Measurements from ENCODE around the gene CLPTM1.
"Not testable (repeated sequence)": the region's sequence is repeated elsewhere in the genome, so short reads cannot be mapped to it uniquely, and the experiment has no call there.

CLPTM1 gene

DNA sequence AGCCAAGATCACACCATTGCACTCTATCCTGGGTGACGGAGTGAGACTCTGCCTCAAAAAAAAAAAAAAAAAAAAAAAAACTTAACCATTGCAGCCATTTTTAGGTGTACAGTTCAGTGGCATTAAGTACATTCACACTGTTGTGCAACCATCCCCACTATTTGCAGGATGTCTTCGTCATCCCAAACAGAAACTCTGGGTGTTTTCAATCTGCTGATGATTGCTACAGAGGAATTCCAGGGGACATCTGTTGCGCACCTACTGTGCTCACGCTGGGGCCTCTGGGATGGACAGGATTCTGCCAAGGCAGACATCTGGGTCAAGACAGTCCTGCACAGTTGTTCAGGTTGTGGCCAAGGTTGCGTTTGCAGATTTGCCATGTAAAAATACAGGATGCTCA, 15.5 kb upstream of the CLPTM1 start:
- DNase-seq (ENCODE audit: low read depth in 1 of 2, low spot score in 1 of 2), result no peak

DNA sequence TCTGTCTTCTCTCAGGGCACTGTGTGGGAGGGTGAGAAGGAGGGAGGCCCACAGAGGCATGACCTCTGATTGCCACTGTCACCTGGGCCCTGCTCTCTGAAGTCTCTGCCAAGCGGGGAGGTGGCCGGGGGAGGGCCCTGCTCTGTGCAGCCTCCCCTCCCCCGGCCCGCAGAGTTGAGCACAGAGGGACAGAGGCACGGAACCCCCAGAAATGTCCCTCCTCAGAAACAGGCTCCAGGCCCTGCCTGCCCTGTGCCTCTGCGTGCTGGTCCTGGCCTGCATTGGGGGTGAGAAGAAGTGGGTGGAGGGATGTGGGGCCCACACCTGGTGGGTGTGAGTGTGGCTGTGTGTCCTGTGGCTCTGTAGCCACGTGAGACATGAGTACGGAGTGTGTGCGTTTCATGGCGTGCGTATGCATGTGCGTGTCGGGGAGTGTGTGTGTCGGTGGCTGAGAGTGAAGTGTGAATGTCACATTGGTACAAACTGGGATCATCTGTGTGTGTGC, 13.1 kb upstream of the CLPTM1 start, which contains the start of gene APOC4:
Gene APOC4 (plus strand): TSS at position 171 of the 505 bp plus-strand sequence. CDS start 41 bp downstream, at position 212.
- no peak for DNase-seq (ENCODE audit: low read depth in 1 of 2, low spot score in 1 of 2)

DNA sequence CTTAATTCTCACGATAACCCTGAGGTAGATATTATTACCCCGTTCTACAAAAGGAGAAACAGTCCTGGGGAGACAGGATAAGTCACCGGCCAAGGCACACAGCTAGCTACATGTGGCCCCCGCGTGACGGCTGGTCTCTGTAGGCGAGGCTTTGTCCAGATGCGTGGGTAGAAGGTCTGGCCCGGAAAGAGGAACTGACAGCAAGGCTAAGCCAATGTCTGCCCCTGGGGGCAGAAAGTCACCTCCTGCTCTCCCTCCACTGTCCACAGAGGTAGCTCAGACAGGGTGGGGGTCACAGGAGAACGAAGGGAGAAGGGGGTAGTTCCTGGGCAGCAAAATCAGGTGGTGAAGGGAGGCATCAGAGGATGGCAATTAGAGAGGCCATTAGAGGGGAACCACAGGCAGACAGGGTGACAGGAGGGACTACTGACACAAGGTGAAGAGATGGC, 11.4 kb upstream of the CLPTM1 start:
- DNase-seq (ENCODE audit: low read depth in 1 of 2, low spot score in 1 of 2), result no peak

DNA sequence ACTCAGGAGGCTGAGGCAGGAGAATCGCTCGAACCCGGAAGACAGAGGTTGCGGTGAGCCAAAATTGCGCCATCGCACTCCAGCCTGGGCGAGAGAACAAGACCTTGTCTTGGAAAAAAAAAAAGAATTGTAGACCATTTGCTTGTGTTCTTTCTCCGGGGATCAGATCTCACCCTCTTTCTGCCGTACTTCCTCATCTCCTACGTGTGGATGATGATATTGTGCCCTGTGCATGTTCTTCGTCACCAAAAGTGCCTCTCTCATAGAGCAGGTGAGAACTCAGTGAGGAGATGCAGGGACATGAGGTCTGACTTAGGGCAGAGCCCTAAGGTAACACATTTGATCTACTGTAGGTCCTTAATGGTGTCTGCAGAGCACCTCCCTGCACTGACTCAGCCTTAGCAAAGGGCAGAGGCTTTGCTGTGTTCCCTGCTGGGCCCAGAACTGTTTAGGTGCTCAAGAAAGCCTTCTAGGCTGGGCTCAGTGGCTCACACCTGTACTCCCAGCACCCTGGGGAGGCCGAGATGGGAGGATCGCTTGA, 8.1 kb upstream of the CLPTM1 start:
- no peak for DNase-seq (ENCODE audit: low read depth in 1 of 2, low spot score in 1 of 2)

DNA sequence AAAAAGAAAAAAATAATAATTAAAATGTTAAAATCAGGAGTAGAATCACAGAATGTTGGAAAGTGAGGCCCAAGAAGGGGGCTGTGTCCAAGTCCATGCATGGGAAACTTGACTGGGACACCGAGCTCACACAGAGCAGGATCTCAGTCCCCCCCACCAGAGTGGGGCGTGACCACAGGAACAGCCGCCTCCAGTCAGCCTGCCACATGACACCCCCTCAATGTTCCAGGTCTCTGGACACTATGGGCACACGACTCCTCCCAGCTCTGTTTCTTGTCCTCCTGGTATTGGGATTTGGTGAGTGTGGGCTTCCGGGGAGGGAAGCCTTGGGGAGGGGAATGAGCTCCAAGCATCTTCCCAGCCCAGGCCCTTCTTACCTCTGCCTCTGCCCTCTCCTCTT, 6.9 kb upstream of the CLPTM1 start:
- no peak for DNase-seq (ENCODE audit: low read depth in 1 of 2, low spot score in 1 of 2)

GRCh38 chr19:44948763-44949374, 6.3 kb upstream of the CLPTM1 start:
- DNase-seq (ENCODE audit: low read depth in 1 of 2, low spot score in 1 of 2), result no peak

- DNase-seq (ENCODE audit: low read depth in 1 of 2, low spot score in 1 of 2), result no peak
Measured at GRCh38 chr19:44949550-44949949, 5.6 kb upstream of the CLPTM1 start.

- peak in 1 of 2 donors; percentile 17 for DNase-seq (ENCODE audit: low read depth in 1 of 2, low spot score in 1 of 2)
Measured at GRCh38 chr19:44951179-44952159, 3.7 kb upstream of the CLPTM1 start.

DNA sequence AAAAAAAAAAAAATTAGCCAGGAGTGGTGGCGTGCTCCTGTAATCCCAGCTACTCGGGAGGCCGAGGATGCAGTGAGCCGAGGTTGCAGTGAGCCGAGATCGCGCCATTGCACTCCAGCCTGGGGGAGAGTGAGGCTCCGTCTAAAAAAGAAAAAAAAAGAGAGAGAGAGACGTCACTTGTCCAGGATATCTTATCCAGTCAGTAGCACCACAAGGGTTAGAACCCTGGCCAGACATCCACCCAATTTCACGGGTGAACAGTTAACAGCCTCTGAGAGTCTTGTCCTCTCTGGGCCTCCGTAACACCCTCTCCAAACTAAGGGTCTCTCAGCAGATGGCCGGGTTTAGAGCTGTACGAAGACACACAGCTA, 917 bp upstream of the CLPTM1 start:
- no peak for DNase-seq (ENCODE audit: low read depth in 1 of 2, low spot score in 1 of 2)

DNA sequence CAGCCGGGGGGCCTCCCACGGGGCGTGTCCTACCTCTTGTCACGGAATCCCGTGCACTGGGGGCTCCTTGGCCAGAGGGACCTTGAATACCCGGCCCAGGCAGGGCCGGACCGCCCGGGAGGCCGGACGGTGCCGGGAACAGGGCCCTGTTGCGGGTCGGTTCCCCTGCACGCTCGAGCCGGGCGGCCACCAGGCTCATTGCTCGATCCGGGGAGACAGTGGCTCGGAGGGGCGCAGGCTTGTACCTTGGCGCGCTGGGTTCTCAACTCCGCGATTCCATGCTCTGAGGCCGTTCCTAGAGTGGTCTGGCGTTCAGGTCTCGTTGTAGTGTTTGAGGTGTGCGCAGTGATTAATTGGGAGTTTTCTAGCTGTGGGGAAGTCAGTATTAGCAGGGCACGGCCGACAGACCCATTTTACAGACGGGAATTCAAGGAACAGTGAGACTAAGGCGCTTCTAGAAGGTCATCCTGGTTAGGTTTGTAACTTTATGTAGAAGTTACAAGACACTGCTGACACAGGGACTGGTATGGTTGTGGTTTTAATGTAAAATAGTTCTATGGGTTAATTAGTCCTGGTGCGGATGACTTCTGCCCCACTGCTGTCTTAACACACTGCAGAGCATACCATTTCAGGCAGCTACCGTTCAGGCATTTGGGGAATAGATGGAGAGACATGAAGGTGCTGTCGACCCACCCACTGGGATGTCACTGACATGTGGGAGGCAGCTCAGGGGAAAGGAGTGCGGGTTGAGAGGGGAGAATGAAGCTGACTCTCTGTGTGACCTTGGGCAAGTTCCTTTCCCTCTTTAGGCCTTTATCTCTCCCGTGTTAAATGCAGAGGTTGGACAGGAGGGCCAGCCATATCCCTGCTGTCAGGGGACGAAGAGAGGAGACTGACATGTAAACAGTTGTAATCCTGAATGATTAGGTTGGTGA, 592 bp downstream of the CLPTM1 start:
- DNase-seq (ENCODE audit: low read depth in 1 of 2, low spot score in 1 of 2), result no peak

GRCh38 chr19:44957526-44957925, 2.3 kb downstream of the CLPTM1 start:
- no peak for DNase-seq (ENCODE audit: low read depth in 1 of 2, low spot score in 1 of 2)

GRCh38 chr19:44958090-44958489, 2.9 kb downstream of the CLPTM1 start:
- no peak for DNase-seq (ENCODE audit: low read depth in 1 of 2, low spot score in 1 of 2)

DNA sequence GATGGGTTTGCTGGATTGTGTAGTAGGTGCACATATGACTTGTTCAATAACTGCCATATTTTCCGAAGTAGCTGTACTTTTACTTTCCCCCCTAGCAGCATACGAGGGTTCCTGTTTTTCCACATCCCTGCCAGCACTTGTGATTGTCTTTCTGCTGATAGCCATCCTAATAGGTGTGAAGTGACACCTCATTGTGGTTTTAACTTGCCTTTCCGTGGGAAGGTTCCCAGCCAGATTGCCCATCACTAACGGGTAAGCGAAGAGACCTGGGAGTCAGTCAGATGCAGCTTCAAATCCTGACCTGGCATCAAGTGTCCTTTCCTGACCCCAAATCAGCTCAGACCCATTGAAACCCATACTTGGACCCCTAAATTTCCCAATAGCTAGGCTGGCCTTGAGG, 4.5 kb downstream of the CLPTM1 start:
- no peak for DNase-seq (ENCODE audit: low read depth in 1 of 2, low spot score in 1 of 2)

DNA sequence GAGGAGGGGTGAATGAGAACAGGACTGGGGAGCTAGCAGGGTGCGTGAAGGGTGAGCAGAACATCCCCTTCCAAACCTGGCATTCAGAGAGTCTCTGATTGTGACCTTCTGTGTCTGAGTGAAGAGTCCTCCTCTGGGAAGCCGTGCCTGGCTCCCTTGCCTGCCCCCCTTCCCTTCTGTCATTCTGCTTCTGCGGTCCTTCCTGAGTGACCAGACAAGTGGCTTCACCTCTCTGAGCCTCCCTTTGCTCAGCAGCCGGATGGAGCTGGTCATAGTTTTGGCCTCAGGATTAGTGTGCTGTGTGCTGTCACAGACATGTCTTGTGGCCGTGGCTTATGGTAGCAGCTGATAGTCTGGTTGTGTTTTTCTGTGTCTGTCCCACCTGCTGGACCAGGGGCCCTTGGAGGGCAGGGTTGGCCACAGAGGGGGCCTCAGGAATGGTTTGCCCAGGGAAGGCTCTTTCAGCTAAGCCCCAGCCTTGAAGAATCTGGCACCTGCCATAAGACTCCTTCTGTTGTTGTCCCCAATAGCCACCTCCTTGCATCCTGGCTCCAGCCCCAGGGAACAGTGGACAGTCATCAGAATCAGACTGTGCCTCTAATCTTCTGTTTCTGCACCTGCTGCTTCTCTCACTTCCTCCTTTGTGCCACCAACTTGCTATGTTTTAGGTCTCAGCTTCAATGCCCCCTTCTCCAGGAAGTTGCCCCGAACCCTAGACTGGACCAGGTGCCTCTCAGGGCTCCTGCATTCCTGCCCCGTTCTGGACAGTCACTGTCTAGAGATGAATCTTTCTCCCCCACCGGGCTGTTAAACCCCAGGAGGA, 5.9 kb downstream of the CLPTM1 start:
- no peak for DNase-seq (ENCODE audit: low read depth in 1 of 2, low spot score in 1 of 2)

- DNase-seq (ENCODE audit: low read depth in 1 of 2, low spot score in 1 of 2), result no peak
Measured at GRCh38 chr19:44961821-44962220, 6.6 kb downstream of the CLPTM1 start.

DNA sequence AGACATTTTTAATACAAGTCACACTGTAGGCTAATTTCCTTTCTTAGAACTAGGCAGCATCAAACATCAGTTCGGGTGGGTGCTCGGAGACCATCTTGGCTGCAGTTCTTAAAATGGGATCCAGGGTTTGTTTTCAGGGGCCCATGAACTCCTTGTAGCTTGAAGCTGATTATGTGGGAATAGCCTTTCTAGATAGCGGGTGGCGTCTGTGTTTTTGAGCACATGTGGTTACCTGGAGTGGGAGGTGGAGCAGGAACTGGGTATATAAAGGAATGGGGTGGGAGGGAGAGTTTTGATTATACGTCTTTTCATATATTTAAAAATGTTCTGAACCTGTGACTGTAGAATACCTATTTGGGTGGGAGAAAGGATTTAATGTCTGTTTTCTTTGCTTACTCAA, 12.9 kb downstream of the CLPTM1 start:
- DNase-seq (ENCODE audit: low read depth in 1 of 2, low spot score in 1 of 2), result no peak

GRCh38 chr19:44968670-44969069, 13.5 kb downstream of the CLPTM1 start:
- DNase-seq (ENCODE audit: low read depth in 1 of 2, low spot score in 1 of 2), result no peak

GRCh38 chr19:44969437-44969836, 14.3 kb downstream of the CLPTM1 start:
- no peak for DNase-seq (ENCODE audit: low read depth in 1 of 2, low spot score in 1 of 2)

- not testable (repeated sequence) for DNase-seq (ENCODE audit: low read depth in 1 of 2, low spot score in 1 of 2)
Measured at GRCh38 chr19:44971451-44971850, 16.3 kb downstream of the CLPTM1 start.

GRCh38 chr19:44972802-44973201, 17.6 kb downstream of the CLPTM1 start:
- no peak for DNase-seq (ENCODE audit: low read depth in 1 of 2, low spot score in 1 of 2)

Data from activated T-helper 1 cell treated with anti-CD3 and anti-CD28 coated beads, Interleukin-2, amount 50 U/mL, for 16 hours (primary cell).